GM12878 (cell line): Measurements from ENCODE around the gene SULT2B1. TPM values are rescaled to one million over a fixed set of nuclear protein-coding genes. Genes with fewer than 3 reads are reported as not detected.

Source experiments
- BCLAF1 ChIP-seq: fragments of 450-650 bp; IDR thresholded peaks from 2 replicates; pipeline ENCODE4 v1.6.1; 2017; ENCODE audit warnings: antibody characterized with exemption, mild to moderate bottlenecking, moderate library complexity
- CEBPB ChIP-seq, 2 experiments: fragments of 150-350 bp in 1 of 2; IDR thresholded peaks; 2 replicates each; pipeline ENCODE4 v1.6.1; 2012 to 2014; ENCODE audit warnings: low read depth in 2 of 2, low read length in 2 of 2, borderline replicate concordance in 1 of 2, inconsistent platforms in 1 of 2
- CEBPZ ChIP-seq: fragments of 150-350 bp; IDR thresholded peaks from 2 replicates; pipeline ENCODE4 v1.6.1; 2016; ENCODE audit warnings: low read depth, low read length
- E4F1 ChIP-seq: fragments of 450-650 bp; IDR thresholded peaks from 2 replicates; pipeline ENCODE4 v1.6.1; 2018; ENCODE audit warnings: borderline replicate concordance, mild to moderate bottlenecking; ENCODE audit not compliant: partially characterized antibody
- IRF4 ChIP-seq: IDR thresholded peaks from 2 replicates; pipeline ENCODE4 v1.6.1; 2011; ENCODE audit warnings: low read depth, low read length
- JUNB ChIP-seq: IDR thresholded peaks from 2 replicates; pipeline ENCODE4 v1.6.1; 2016; ENCODE audit warnings: antibody characterized with exemption, mild to moderate bottlenecking
- MTA3 ChIP-seq: IDR thresholded peaks from 2 replicates; pipeline ENCODE4 v1.6.1; 2012; ENCODE audit warnings: low read length, inconsistent platforms, borderline replicate concordance
- PML ChIP-seq: IDR thresholded peaks from 2 replicates; pipeline ENCODE4 v1.6.1; 2012; ENCODE audit warnings: low read length, inconsistent platforms
- POLR2AphosphoS5 ChIP-seq: IDR thresholded peaks from 2 replicates; pipeline ENCODE4 v1.6.1; 2011; ENCODE audit warnings: mild to moderate bottlenecking, low read length, inconsistent platforms
- RELA ChIP-seq: fragments of 450-650 bp; IDR thresholded peaks from 2 replicates; pipeline ENCODE4 v1.8.0; 2014; ENCODE audit warnings: borderline replicate concordance; ENCODE audit not compliant: partially characterized antibody
- SMAD1 ChIP-seq: fragments of 450-650 bp; IDR thresholded peaks from 2 replicates; pipeline ENCODE4 v1.6.1; 2018; ENCODE audit warnings: mild to moderate bottlenecking, low read depth; ENCODE audit not compliant: partially characterized antibody
- SMC3 ChIP-seq: IDR thresholded peaks from 2 replicates; pipeline ENCODE4 v1.6.1; 2011; ENCODE audit warnings: low read length, improper control_type of control experiment, borderline replicate concordance
- SPI1 ChIP-seq: IDR thresholded peaks from 2 replicates; pipeline ENCODE4 v1.6.1; 2011; ENCODE audit warnings: low read depth, mild to moderate bottlenecking, low read length, moderate library complexity, borderline replicate concordance; ENCODE audit not compliant: insufficient read depth
- TAF1 ChIP-seq: IDR thresholded peaks from 2 replicates; pipeline ENCODE4 v1.6.1; 2011; ENCODE audit warnings: mild to moderate bottlenecking, low read depth, low read length, borderline replicate concordance
- TBL1XR1 ChIP-seq: IDR thresholded peaks from 2 replicates; pipeline ENCODE4 v1.6.1; 2012; ENCODE audit warnings: low read depth, low read length, improper control_type of control experiment
- ZBTB11 ChIP-seq: fragments of 450-650 bp; formaldehyde crosslinking; IDR thresholded peaks from 2 replicates; pipeline ENCODE4 v1.5.0; 2022; ENCODE audit warnings: mild to moderate bottlenecking, missing genetic modification characterization
- polyA plus RNA-seq, 11 experiments: library from polyadenylated mRNA; depleted of rRNA in 4 of 11; unstranded in 6 of 11; stranded (reverse) in 5 of 11; fragments of >200 nt; fragmentation: Nextera tagmentation in 4 of 11; fragmentation: Illumina TruSeq in 1 of 11; extraction: Ambion mirVana in 4 of 11; extraction: Trizol in 1 of 11; gene quantifications; 1 replicate in 1 of 11; 2 replicates in 10 of 11; pipeline versions ENCODE4 v1.2.1 to v1.2.3, GENCODE V29; 2011 to 2016; ENCODE audit warnings: inconsistent platforms in 2 of 11, missing spikeins in 2 of 11, low read depth in 1 of 11
- total RNA-seq, 4 experiments: library from RNA; depleted of rRNA in 3 of 4; stranded (reverse); fragments of >200 nt in 3 of 4; fragmentation: Illumina TruSeq in 1 of 4; extraction: Trizol in 1 of 4; gene quantifications; 2 replicates each; pipeline versions ENCODE4 v1.2.1 to v1.2.3, GENCODE V29; 2013 to 2021

The SULT2B1 gene
- total and polyA plus RNA-seq, 10 of the 15 experiments (the other 5 are each of a cell fraction or from before 2014, with no cell fraction given) = 0.11 to 0.14 TPM; not detected in 8

- TF ChIP-seq ZBTB11 (CRISPR knock-in tag) = no peak
- TF ChIP-seq IRF4 = peak; percentile 79
- TF ChIP-seq CEBPZ = no peak
- peak; percentile 73 for TF ChIP-seq RELA
- no peak for TF ChIP-seq CEBPB (IDR thresholded peaks at IDR 0.05; ENCODE audit: borderline replicate concordance in 1 of 2, low read depth in 2 of 2, low read length in 2 of 2)
- peak; percentile 73 for TF ChIP-seq E4F1
- TF ChIP-seq SMAD1 = peak; percentile 76
- TF ChIP-seq PML = peak; percentile 99
- TF ChIP-seq SPI1 = peak; percentile 46; the same call in 1 of the 2 replicates
- peak; percentile 15 for TF ChIP-seq TBL1XR1
- 0 out of 2 replicates have a peak, but pooled peaks have one; percentile 62 for TF ChIP-seq JUNB
- peak; percentile 97 for TF ChIP-seq TAF1
- no peak for TF ChIP-seq MTA3
- no peak for TF ChIP-seq SMC3
- TF ChIP-seq POLR2AphosphoS5 = peak; percentile 99
- no peak for TF ChIP-seq BCLAF1
Measured at GRCh38 chr19:48618916-48619691, 67.1 kb downstream of the SULT2B1 start, which contains the start of the genes RPL18 and SPHK2 (continued).
